ENCODE data around the gene APOBEC3F.
"Not testable (repeated sequence)": the region's sequence is repeated elsewhere in the genome, so short reads cannot be mapped to it uniquely, and the experiment has no call there.

The APOBEC3F gene

DNA sequence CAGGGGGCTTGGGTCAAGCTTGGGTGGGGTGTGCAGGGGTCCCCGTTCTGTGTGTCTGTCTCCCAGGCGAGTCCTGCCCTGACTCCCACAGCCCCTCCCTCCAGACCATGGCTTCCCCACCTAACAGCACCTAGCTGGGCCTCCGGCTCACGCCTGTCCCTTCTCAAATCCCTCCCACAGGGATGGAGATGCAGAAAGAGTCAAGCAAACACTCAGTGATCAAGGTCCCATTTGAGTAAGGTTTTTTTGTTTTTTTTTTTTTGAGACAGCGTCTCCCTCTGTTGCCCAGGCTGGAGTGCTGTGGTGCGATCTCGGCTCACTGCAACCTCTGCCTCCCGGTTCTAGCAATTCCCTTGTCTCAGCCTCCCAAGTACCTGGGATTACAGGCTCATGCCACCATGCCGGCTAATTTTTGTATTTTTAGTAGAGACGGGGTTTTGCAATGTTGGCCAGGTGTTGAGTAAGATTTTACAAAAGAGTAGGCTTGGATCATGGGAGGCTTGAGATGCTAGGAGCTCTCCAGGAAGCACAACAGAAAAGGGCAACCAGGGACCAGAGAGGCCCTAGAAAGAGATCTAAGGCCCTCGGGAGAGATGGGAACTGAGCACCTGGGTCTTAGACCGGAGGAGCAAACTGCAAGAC, 14.0 kb upstream of the APOBEC3F start:
- FAIRE-seq (no peak), DNase-seq (ENCODE audit: insufficient read length, low spot score) (no peak)

DNA sequence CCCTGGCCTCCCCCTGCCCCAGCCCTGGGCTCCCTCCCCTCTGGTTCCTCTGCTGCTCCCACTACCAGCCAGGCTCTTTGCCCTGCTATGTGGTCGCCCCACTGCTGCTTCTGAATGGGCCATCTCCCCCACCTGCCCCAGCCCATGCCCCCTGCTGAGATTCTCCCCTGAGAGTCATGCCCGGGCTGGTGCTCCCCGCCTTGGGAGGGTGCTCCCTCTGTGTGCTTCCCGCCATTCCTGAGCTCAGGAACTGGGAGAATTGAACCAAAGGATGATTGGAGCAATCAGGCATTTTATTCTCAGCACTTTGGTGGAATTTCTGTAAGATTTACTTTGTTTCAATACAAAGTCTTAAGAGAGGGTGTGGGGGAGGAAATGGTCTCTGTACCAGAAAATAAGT, 12.9 kb upstream of the APOBEC3F start:
- DNase-seq (ENCODE audit: insufficient read length, low spot score) (no peak), FAIRE-seq (no peak)

DNA sequence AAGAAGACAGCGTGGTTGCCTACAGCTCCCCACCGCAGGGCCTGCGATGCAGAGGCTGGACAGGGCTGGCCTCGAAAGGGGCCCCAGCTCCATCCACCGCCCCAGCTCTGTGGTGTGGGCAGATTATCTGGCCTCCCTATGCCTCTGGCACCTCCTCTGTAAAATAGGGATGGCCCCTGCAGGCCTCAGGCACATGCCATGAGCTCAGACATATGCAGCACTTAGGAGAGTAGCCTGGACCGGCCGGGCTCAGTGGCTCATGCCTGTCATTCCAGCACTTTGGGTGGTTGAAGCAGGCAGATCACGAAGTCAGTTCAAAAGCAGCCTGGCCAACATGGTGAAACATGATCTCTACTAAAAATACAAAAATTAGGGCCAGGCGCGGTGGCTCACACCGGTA, 12.4 kb upstream of the APOBEC3F start:
- no peak for FAIRE-seq
- no peak for DNase-seq (ENCODE audit: insufficient read length, low spot score)

DNA sequence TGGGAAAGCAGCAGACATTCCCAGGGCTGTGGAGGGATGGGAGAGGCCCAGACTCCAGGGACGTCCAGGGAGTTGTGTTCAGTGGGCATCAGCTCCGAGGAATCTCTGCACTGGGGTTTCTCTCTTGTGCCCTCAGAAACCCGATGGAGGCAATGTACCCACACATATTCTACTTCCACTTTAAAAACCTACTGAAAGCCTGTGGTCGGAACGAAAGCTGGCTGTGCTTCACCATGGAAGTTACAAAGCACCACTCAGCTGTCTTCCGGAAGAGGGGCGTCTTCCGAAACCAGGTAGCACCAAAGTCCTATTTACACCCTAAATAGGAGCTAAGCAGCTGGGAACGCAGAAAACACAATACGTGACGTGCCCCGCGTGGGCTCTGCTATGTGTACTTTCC, 11.4 kb upstream of the APOBEC3F start:
- no peak for FAIRE-seq
- no peak for DNase-seq (ENCODE audit: insufficient read length, low spot score)

DNA sequence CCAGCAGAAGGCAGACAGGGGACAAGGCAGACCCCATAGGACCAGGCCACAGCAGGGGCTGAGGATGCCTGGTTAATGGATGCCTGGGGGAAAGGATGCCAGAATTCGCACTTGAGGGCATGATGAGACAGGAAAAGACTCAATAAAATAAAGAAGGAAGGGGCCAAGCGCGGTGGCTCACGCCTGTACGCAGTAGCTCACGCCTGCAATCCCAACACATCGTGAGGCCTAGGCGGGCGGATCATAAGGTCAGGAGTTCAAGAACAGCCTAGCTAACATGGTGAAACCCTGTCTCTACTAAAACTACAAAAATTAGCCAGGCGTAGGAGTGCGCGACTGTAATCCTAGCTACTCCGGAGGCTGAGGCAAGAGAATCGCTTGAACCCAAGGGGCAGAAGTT, 10.0 kb upstream of the APOBEC3F start:
- FAIRE-seq: no peak
- no peak for DNase-seq (ENCODE audit: insufficient read length, low spot score)

DNA sequence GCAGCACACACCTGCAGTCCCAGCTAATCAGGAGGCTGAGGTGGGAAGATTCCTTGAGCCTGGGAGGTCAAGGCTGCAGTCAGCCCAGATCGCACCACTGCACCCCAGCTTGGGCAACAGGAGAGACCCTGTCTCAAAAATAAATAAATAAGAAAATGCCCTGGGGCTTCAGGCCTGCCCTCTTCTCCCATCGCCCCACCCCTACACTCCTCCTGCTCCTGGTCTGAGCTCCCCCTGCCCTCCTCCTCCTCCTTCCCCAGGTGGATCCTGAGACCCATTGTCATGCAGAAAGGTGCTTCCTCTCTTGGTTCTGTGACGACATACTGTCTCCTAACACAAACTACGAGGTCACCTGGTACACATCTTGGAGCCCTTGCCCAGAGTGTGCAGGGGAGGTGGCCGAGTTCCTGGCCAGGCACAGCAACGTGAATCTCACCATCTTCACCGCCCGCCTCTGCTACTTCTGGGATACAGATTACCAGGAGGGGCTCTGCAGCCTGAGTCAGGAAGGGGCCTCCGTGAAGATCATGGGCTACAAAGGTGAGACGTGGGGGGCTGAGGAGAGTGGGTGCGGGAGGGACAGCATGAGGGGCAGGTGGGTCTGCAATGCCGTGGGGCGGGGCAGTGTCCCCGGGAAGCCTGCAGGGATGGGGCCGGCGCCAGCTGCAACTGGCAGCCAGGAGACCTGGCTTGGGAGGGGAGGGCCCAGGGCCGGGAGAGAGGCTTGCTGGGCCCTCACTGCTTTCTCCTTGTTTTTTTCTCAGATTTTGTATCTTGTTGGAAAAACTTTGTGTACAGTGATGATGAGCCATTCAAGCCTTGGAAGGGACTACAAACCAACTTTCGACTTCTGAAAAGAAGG, 9.0 kb upstream of the APOBEC3F start:
- DNase-seq (ENCODE audit: insufficient read length, low spot score); FAIRE-seq: not testable (repeated sequence)

DNA sequence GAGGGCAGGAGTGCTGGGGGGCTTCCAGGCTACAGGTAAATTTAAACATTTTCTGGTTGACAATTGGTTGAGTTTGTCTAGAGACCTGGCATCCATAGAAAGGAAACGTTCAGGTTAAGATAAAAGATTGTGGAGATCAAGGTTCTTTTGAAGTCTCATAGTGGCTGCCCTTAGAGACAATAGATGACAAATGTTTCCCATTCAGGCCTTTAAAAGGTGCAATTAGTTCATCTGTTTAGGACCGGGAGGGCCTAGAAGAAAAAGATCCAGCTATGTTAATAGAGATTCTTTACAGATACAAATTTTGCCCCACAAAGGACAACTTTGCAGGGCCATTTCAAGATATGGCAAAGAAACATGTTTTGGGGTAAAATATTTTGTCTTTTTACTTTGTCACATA, 3.6 kb upstream of the APOBEC3F start:
- DNase-seq (ENCODE audit: insufficient read length, low spot score); FAIRE-seq: not testable (repeated sequence)

DNA sequence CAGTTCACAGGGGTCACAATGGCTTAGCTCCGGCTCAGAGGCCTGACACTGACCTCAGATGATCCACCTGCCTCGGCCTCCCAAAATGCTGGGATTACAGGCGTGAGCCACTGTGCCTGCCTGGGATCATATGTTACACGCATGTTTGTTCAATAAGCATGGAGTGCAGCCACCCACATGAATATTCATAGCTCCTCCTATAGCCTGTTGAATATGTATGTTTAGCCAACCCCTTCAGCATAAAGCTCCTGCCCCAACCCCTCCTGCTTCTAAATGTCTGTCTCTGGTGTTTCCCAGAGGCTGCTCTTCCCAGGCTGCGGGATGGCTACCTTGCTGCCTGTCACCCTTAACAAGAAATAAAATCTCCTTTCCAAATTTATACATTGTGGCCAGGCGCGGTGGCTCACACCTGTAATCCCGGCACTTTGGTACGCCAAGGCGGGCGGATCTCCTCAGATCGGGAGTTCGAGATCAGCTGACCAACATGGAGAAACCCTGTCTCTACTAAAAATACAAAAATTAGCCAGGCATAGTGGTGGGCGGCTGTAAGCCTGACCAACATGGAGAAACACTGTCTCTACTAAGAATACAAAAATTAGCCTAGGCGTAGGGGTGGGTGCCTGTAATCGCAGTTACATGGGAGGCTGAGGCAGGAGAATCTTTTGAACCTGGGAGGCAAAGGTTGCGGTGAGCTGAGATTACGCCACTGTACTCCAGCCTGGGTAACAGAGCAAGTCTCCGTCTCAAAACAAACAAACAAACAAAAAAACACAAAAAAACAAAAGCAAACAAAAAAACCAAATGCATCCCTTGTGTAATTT, 1.1 kb upstream of the APOBEC3F start:
- FAIRE-seq: peak; percentile 14

DNA sequence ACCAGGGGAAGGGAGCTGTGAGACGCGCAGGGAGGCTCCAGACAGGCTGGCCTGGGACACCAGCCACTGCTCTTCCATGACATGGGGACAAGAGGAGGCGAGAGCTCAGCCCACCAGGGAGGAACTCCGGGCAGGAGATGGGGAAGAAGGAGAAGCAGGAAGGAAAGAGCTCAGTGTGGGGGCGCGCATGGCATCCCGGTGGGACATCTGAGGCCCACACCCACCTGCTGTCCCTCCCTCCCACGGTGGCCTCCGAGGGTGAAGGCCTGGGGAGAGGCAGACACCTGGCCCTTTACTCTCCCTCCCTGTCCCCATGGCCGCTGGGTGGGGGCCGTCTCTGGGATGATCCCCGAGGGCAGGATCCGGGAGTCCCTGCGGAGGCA, 518 bp upstream of the APOBEC3F start:
- DNase-seq (ENCODE audit: insufficient read length, low spot score); FAIRE-seq: not testable (repeated sequence)

More for the DNA sequence above, 1.1 kb upstream of the APOBEC3F start:
- no peak for DNase-seq (ENCODE audit: insufficient read length, low spot score)

DNA sequence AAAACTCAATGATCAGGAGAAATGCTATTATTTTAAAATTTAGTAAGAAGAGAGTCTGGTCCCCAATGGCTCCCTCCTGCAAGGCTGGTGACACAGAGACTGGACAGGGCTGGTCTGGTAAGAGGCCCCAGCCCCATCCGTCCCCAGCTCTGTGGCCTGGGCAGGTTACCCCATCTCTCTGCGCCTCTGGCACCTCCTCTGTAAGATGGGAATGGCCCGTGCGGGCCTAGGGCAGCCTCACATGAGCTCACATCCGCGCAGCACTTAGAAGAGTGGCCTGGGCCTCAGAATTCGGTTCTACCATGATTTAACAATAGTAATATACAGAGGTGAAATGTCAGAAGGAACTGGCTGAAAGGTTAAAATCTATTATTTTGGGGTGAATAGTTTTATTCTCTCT, 1.2 kb downstream of the APOBEC3F start:
- DNase-seq (ENCODE audit: insufficient read length, low spot score) (no peak), FAIRE-seq (no peak)

DNA sequence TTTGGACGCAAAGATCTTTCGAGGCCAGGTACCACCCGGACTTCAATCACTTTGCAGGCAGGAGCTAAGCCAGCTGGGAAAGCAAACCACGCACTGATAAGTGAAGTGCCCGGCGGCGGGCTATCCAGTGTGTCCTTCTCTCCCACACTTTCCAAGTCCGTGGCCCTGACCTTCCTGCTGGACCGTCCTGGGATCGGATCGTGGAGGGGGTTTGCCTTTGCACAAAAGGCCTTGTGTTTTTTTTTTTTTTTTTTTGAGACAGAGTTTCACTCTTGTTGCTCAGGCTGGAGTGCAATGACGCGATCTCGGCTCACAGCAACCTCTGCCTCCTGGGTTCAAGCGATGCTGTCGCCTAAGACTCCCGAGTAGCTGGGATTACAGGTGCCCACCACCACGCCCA, 2.4 kb downstream of the APOBEC3F start:
- not testable (repeated sequence) for DNase-seq (ENCODE audit: insufficient read length, low spot score); FAIRE-seq

DNA sequence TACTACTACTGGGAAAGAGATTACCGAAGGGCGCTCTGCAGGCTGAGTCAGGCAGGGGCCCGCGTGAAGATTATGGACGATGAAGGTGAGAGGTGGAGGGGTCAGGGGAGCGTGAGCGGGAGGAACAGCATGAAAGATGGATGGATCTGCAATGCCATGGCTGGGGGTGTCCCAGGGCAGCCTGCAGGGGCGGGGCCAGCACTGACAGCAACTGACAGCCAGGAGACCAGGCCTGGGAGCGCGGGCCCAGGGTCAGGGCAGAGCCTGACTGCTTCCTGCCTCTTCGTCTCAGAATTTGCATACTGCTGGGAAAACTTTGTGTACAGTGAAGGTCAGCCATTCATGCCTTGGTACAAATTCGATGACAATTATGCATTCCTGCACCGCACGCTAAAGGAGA, 4.5 kb downstream of the APOBEC3F start:
- not testable (repeated sequence) for DNase-seq (ENCODE audit: insufficient read length, low spot score)
- peak; percentile 47 for FAIRE-seq

DNA sequence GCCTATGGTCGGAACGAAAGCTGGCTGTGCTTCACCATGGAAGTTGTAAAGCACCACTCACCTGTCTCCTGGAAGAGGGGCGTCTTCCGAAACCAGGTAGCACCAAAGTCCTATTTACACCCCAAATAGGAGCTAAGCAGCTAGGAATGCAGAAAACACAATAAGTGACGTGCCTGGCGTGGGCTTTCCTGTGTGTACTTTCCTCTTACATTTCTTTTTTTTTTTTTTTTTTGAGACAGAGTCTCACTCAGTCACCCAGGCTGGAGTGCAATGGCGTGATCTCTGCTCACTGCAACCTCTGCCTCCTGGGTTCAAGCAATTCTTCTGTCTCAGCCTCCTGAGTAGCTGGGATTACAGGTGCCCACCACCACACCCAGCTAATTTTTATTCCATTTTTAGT, 8.8 kb downstream of the APOBEC3F start:
- not testable (repeated sequence) for FAIRE-seq

DNA sequence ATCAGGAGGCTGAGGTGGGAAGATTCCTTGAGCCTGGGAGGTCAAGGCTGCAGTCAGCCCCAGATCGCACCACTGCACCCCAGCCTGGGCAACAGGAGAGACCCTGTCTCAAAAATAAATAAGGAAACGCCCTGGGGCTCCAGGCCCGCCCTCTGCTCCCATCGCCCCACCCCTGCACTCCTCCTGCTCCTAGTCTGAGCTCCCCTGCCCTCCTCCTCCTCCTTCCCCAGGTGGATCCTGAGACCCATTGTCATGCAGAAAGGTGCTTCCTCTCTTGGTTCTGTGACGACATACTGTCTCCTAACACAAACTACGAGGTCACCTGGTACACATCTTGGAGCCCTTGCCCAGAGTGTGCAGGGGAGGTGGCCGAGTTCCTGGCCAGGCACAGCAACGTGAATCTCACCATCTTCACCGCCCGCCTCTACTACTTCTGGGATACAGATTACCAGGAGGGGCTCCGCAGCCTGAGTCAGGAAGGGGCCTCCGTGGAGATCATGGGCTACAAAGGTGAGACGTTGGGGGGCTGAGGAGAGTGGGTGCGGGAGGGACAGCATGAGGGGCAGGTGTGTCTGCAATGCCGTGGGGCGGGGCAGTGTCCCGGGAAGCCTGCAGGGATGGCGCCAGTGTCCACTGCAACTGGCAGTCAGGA, 11.3 kb downstream of the APOBEC3F start:
- not testable (repeated sequence) for DNase-seq (ENCODE audit: insufficient read length, low spot score); FAIRE-seq

More for the DNA sequence above, 8.8 kb downstream of the APOBEC3F start:
- not testable (repeated sequence) for DNase-seq (ENCODE audit: insufficient read length, low spot score)

DNA sequence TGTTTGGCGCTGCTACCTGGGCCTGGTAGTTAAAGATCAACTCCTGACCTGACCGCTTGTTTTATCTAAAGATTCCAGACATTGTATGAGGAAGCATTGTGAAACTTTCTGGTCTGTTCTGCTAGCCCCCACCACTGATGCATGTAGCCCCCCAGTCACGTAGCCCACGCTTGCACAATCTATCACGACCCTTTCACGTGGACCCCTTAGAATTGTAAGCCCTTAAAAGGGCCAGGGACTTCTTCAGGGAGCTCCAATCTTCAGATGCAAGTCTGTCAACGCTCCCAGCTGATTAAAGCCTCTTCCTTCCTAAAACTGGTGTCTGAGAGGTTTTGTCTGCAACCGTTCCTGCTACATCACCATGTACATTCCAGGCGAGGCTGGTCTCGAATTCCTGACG, 15.0 kb downstream of the APOBEC3F start:
- DNase-seq (ENCODE audit: insufficient read length, low spot score) (no peak), FAIRE-seq (no peak)

DNA sequence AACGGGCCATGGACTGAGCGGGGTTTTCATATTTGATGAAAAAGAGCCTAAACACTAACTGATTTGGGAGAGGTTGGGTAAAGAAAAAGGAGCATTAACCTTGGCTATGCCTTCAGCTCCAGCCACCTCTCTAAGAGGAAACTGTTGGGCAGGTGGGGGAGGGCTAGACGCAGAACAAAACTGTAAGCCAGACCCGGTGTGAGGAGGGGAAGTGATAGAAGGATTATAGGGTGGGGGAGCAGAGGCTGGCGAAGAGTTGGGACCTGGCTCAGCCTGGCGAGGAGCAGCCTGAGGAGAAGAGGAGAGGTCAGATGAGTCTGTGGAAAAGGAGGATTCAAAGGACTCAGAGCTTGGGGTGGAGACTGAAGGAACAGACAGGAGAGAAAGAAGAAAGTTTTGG, 20.6 kb downstream of the APOBEC3F start:
- DNase-seq (ENCODE audit: insufficient read length, low spot score): not testable (repeated sequence)
- FAIRE-seq: peak; percentile 8

DNA sequence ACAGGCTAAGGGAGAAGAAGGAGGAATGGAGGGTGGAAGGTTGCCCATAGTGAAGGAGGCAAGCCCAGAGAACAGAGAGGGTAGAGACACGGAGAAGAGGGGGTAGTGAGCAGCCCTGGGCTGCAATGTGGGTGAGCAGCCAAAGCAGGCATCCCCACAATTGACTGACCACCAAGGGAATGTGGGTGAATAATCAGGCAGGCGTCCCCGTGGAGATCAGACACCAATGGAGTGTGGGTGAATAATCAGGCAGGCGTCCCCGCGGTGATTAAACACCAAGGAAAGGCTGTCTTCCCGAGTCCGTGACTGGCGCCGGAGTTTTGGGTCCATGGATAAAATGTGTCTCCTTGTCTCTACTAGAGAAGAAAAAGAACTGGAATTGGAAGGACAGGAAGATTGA, 21.3 kb downstream of the APOBEC3F start:
- not testable (repeated sequence) for DNase-seq (ENCODE audit: insufficient read length, low spot score); FAIRE-seq

DNA sequence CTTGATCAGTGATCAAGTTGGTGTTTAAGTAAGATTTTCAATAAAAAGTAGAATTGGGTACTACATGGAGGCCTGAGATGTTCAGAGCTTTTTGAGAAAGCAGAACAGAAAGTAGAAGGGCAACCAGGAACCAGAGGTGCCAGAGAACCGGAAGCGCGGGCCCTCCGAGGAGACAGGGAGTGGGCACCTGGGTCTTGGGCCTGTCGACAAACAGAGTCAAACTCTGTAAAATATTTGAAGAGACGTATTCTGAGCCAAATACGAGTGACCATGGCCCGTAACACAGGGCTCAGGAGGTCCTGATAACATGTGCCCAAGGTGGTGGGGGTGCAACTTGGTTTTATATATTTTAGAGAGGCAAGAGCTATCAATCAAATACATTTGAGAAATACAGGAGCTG, 23.2 kb downstream of the APOBEC3F start:
- FAIRE-seq: peak; percentile 99
- not testable (repeated sequence) for DNase-seq (ENCODE audit: insufficient read length, low spot score)

DNA sequence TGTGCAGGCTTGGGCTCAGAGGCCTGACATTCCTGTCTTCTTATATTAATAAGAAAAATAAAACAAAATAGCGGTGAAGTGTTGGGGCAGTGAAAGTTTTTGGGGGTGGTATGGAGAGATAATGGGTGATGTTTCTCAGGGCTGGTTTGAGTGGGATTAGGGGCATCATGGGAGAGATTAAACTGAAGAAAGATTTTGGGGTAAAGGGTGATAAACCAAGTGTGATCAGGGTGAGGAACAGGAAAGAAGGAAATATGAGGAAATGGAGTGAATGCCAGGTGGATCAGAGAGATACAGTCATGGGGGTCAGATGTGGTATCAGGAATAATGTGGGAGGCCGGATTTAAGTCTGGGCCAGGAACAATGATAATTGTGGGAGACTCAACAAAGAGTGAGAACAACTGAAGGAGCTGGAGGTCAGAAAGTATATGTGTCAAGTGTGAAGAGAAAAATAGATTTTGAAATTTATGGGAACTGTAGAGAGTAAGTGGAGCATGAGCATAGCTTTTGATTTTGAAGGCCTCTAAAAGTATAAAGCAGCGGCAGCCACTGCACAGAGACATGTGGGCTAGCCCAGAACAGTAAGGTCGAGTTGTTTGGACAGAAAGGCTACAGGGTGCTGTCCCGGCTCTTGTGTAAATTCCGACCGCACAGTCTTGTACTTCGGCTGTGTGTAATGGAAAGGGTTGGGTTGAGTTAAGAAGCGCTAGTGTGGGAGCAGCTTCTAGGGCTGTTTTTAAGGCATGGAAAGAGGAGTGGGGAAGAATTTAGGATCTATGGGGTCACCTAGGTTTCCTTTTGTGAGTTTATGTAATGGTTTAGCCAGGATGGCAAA, 26.0 kb downstream of the APOBEC3F start:
- FAIRE-seq: peak; percentile 98
- DNase-seq (ENCODE audit: insufficient read length, low spot score): not testable (repeated sequence)

All from GM19239 (cell line).